Measurements from ENCODE around the gene TMEM131. TPM values are rescaled to one million over a fixed set of nuclear protein-coding genes. Genes with fewer than 3 reads are reported as not detected.

TMEM131 gene
- total RNA-seq, 1 donor from 2014 or later = 33.8 TPM

GRCh38 chr2:97801028-97801427 lies 194.7 kb downstream of the TMEM131 start:
- ATAC-seq = no peak

GRCh38 chr2:97798416-97798815 lies 197.3 kb downstream of the TMEM131 start:
- ATAC-seq = no peak

GRCh38 chr2:97797355-97797754 lies 198.4 kb downstream of the TMEM131 start:
- ATAC-seq = no peak

GRCh38 chr2:97796465-97797126 lies 199.2 kb downstream of the TMEM131 start:
- ATAC-seq = no peak

- ATAC-seq = peak; percentile 15
These were observed 203.3 kb downstream of the TMEM131 start for GRCh38 chr2:97792416-97792815.

- ATAC-seq = no peak
These were observed 206.6 kb downstream of the TMEM131 start for GRCh38 chr2:97788986-97789644.

- no peak for ATAC-seq
These were observed 209.9 kb downstream of the TMEM131 start for GRCh38 chr2:97785818-97786217.

GRCh38 chr2:97784953-97785352 lies 210.8 kb downstream of the TMEM131 start:
- no peak for ATAC-seq

GRCh38 chr2:97781981-97782380 lies 213.8 kb downstream of the TMEM131 start:
- peak; percentile 48 for ATAC-seq

GRCh38 chr2:97779141-97779540 lies 216.6 kb downstream of the TMEM131 start:
- no peak for ATAC-seq

GRCh38 chr2:97775074-97775473 lies 220.7 kb downstream of the TMEM131 start:
- ATAC-seq = no peak

- no peak for ATAC-seq
These were observed 221.3 kb downstream of the TMEM131 start for GRCh38 chr2:97774425-97774824.

- ATAC-seq = no peak
These were observed 225.3 kb downstream of the TMEM131 start for GRCh38 chr2:97770445-97770844.

- ATAC-seq = no peak
These were observed 226.0 kb downstream of the TMEM131 start for GRCh38 chr2:97769711-97770110.

- no peak for ATAC-seq
These were observed 226.4 kb downstream of the TMEM131 start for GRCh38 chr2:97769308-97769707.

GRCh38 chr2:97766567-97766966 lies 229.2 kb downstream of the TMEM131 start:
- no peak for ATAC-seq

- no peak for ATAC-seq
These were observed 229.8 kb downstream of the TMEM131 start for GRCh38 chr2:97765933-97766332.

GRCh38 chr2:97764559-97765263 lies 231.0 kb downstream of the TMEM131 start:
- no peak for ATAC-seq

- no peak for ATAC-seq
These were observed 232.4 kb downstream of the TMEM131 start for GRCh38 chr2:97763176-97763845.

- ATAC-seq = no peak
These were observed 234.6 kb downstream of the TMEM131 start for GRCh38 chr2:97761192-97761591.

- no peak for ATAC-seq
These were observed 235.2 kb downstream of the TMEM131 start for GRCh38 chr2:97760480-97761049.

- ATAC-seq = no peak
These were observed 235.9 kb downstream of the TMEM131 start for GRCh38 chr2:97759727-97760407.
